ENCODE data around the gene CLBA1.
"Not testable (repeated sequence)": the region's sequence is repeated elsewhere in the genome, so short reads cannot be mapped to it uniquely, and the experiment has no call there.

The CLBA1 gene

GRCh38 chr14:105020815-105021655 lies 35.4 kb downstream of the CLBA1 start, which contains the start of gene CDCA4:
TSS of gene CDCA4 (minus strand) at chr14:105021083. CDS start at chr14:105011929, 9,154 bp downstream.
- H3K27ac ChIP-seq (ENCODE audit: low read length) = peak within 1 kb of the TSS; percentile 62
- H3K27me3 ChIP-seq (ENCODE audit: control insufficient read depth in 1 of 2, insufficient read depth in 2 of 2, low read length in 2 of 2) = no peaks in the 10 kb centered on the region
- peaks cover 25% of the 10 kb centered on the region for H3K4me1 ChIP-seq (ENCODE audit: control insufficient read depth, insufficient read depth, low read length)
- H3K9me3 ChIP-seq (ENCODE audit: control insufficient read depth in 2 of 2, low read length in 2 of 2) = no peaks in the 10 kb centered on the region
- H3K9ac ChIP-seq (ENCODE audit: low read length in 2 of 2) = peak within 1 kb of the TSS; percentile 83 to 95
- H3K36me3 ChIP-seq (ENCODE audit: control insufficient read depth in 2 of 2, insufficient read depth in 2 of 2, low read length in 2 of 2) = peaks cover 0 to 2% of the 10 kb centered on the region in 2 donors
- H3K4me3 ChIP-seq (ENCODE audit: low read length in 2 of 2) = peak within 1 kb of the TSS; percentile 82 to 95

DNA sequence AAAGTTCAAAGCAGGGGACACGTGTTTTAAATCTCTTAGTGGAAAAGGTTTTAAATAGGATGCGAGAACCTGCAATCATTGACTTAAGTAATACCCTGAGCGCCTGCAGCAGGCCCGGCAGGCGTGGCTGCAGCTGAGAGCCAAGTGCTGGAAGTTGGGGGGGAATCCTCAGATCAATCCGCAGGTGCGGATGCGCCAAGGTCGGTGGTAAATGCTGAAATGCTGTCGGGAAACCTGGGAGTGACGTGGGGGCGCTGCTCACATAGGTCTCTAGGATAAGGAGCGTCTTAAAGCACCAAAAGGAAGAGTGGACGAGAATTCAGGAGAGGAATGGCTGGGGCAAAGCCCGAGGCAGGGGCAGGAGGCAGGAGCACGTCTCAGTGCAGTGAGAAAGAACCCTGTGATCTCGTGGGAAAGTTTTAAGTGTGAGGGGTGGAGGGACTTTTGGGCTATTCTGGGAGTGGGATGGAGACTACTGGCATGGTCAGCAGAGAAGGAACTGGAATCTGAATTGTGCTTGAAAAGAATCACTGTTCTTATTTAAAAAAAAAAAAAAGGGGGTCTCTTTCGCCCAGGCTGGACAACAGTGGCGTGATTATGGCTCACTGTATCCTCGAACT lies 36.2 kb downstream of the CLBA1 start:
- H3K9me3 ChIP-seq (ENCODE audit: control insufficient read depth in 2 of 2, low read length in 2 of 2) = no peaks in the 10 kb centered on the region
- H3K4me3 ChIP-seq (ENCODE audit: low read length in 2 of 2) = peak overlapping the region; percentile 82 to 95
- H3K9ac ChIP-seq (ENCODE audit: low read length in 2 of 2) = peak overlapping the region; percentile 83 to 95
- H3K4me1 ChIP-seq (ENCODE audit: control insufficient read depth, insufficient read depth, low read length) = peaks cover 25% of the 10 kb centered on the region
- no peaks in the 10 kb centered on the region for H3K27me3 ChIP-seq (ENCODE audit: control insufficient read depth in 1 of 2, insufficient read depth in 2 of 2, low read length in 2 of 2)
- H3K27ac ChIP-seq (ENCODE audit: low read length) = peak overlapping the region; percentile 62
- H3K36me3 ChIP-seq (ENCODE audit: control insufficient read depth in 2 of 2, insufficient read depth in 2 of 2, low read length in 2 of 2) = peaks cover 0 to 2% of the 10 kb centered on the region in 2 donors

GRCh38 chr14:105022276-105022670 lies 36.7 kb downstream of the CLBA1 start:
- H3K27ac ChIP-seq (ENCODE audit: low read length) = no peak overlapping the region
- peaks cover 29% of the 10 kb centered on the region for H3K4me1 ChIP-seq (ENCODE audit: control insufficient read depth, insufficient read depth, low read length)
- peak overlapping the region in 1 of 2 donors; percentile 95 for H3K9ac ChIP-seq (ENCODE audit: low read length in 2 of 2)
- no peaks in the 10 kb centered on the region for H3K9me3 ChIP-seq (ENCODE audit: control insufficient read depth in 2 of 2, low read length in 2 of 2)
- H3K36me3 ChIP-seq (ENCODE audit: control insufficient read depth in 2 of 2, insufficient read depth in 2 of 2, low read length in 2 of 2) = peaks cover 0 to 2% of the 10 kb centered on the region in 2 donors
- no peaks in the 10 kb centered on the region for H3K27me3 ChIP-seq (ENCODE audit: control insufficient read depth in 1 of 2, insufficient read depth in 2 of 2, low read length in 2 of 2)
- peak overlapping the region in 1 of 2 donors; percentile 82 for H3K4me3 ChIP-seq (ENCODE audit: low read length in 2 of 2)

GRCh38 chr14:105023144-105023543 lies 37.6 kb downstream of the CLBA1 start:
- no peak overlapping the region for H3K27ac ChIP-seq (ENCODE audit: low read length)
- peaks cover 0 to 2% of the 10 kb centered on the region in 2 donors for H3K36me3 ChIP-seq (ENCODE audit: control insufficient read depth in 2 of 2, insufficient read depth in 2 of 2, low read length in 2 of 2)
- no peak overlapping the region for H3K9ac ChIP-seq (ENCODE audit: low read length in 2 of 2)
- H3K4me3 ChIP-seq (ENCODE audit: low read length in 2 of 2) = no peak overlapping the region
- H3K9me3 ChIP-seq (ENCODE audit: control insufficient read depth in 2 of 2, low read length in 2 of 2) = no peaks in the 10 kb centered on the region
- no peaks in the 10 kb centered on the region for H3K27me3 ChIP-seq (ENCODE audit: control insufficient read depth in 1 of 2, insufficient read depth in 2 of 2, low read length in 2 of 2)
- peaks cover 29% of the 10 kb centered on the region for H3K4me1 ChIP-seq (ENCODE audit: control insufficient read depth, insufficient read depth, low read length)

GRCh38 chr14:105023791-105024480 lies 38.3 kb downstream of the CLBA1 start:
- H3K27ac ChIP-seq (ENCODE audit: low read length) = no peak overlapping the region

DNA sequence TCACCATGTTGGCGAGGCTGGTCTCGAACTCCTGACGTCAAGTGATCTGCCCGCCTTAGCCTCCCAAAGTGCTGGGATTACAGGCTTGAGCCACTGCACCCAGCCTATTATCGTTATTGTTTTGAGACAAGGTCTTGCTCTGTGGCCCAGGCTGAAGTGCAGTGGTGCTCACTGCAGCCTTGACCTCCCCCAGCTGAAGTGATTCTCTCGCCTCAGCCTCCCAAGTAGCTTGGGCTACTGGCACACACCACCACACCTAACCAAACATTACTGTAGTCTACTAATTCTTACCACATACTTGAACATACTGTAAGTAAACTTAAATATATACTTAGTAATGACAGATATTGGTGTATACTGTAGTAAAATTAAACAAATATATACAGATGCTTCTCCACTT lies 39.8 kb downstream of the CLBA1 start:
- Histone ChIP-seq H3K36me3 (ENCODE audit: control insufficient read depth in 2 of 2, insufficient read depth in 2 of 2, low read length in 2 of 2) (no peaks in the 10 kb centered on the region), H3K9ac (ENCODE audit: low read length in 2 of 2) (no peak overlapping the region), H3K4me1 (ENCODE audit: control insufficient read depth, insufficient read depth, low read length) (peaks cover 15% of the 10 kb centered on the region), H3K9me3 (ENCODE audit: control insufficient read depth in 2 of 2, low read length in 2 of 2) (no peaks in the 10 kb centered on the region), H3K27ac (ENCODE audit: low read length) (no peak overlapping the region), H3K27me3 (ENCODE audit: control insufficient read depth in 1 of 2, insufficient read depth in 2 of 2, low read length in 2 of 2) (no peaks in the 10 kb centered on the region), H3K4me3 (ENCODE audit: low read length in 2 of 2) (no peak overlapping the region)

More at GRCh38 chr14:105023791-105024480, 38.3 kb downstream of the CLBA1 start:
- Histone ChIP-seq H3K4me3 (ENCODE audit: low read length in 2 of 2) (no peak overlapping the region), H3K4me1 (ENCODE audit: control insufficient read depth, insufficient read depth, low read length) (peaks cover 28% of the 10 kb centered on the region), H3K9me3 (ENCODE audit: control insufficient read depth in 2 of 2, low read length in 2 of 2) (no peaks in the 10 kb centered on the region), H3K36me3 (ENCODE audit: control insufficient read depth in 2 of 2, insufficient read depth in 2 of 2, low read length in 2 of 2) (peaks cover 0 to 2% of the 10 kb centered on the region in 2 donors), H3K27me3 (ENCODE audit: control insufficient read depth in 1 of 2, insufficient read depth in 2 of 2, low read length in 2 of 2) (no peaks in the 10 kb centered on the region), H3K9ac (ENCODE audit: low read length in 2 of 2) (no peak overlapping the region)

DNA sequence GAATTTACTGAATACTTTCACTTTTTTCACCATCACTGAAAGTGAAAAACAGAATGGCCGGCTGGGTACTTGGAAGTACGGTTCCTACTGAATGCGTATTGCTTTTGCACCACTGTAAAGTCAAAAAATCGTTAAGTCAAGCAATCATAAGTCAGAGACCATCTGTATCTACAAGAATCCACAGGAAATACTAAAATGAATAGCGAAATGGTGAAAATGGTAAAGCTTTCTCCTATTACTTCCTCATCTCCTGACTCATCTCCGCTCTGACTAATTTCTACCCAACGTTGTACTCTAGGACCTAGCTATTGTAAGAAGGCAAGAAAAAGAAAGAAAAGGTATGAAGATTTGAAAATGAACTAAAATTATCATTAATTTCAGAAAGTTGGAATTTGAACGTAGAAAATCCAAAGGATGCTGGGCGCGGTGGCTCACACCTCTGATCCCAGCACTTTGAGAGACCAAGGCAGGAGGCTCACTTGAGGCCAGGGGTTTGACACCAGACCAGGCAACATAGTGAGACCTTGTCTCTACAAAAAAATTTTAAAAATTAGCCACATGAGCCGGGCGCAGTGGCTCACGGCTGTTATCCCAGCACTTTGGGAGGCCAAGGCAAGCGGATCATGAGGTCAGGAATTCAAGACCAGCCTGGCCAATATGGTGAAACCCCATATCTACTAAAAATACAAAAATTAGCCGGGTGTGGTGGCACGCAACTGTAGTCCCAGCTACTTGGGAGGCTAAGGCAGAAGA lies 40.6 kb downstream of the CLBA1 start:
- Histone ChIP-seq H3K9me3 (ENCODE audit: control insufficient read depth in 2 of 2, low read length in 2 of 2) (no peaks in the 10 kb centered on the region), H3K36me3 (ENCODE audit: control insufficient read depth in 2 of 2, insufficient read depth in 2 of 2, low read length in 2 of 2) (no peaks in the 10 kb centered on the region), H3K27me3 (ENCODE audit: control insufficient read depth in 1 of 2, insufficient read depth in 2 of 2, low read length in 2 of 2) (no peaks in the 10 kb centered on the region), H3K27ac (ENCODE audit: low read length) (no peak overlapping the region), H3K9ac (ENCODE audit: low read length in 2 of 2) (no peak overlapping the region), H3K4me3 (ENCODE audit: low read length in 2 of 2) (no peak overlapping the region), H3K4me1 (ENCODE audit: control insufficient read depth, insufficient read depth, low read length) (peaks cover 15% of the 10 kb centered on the region)

- Histone ChIP-seq H3K27ac (ENCODE audit: low read length) (no peak overlapping the region), H3K27me3 (ENCODE audit: control insufficient read depth in 1 of 2, insufficient read depth in 2 of 2, low read length in 2 of 2) (no peaks in the 10 kb centered on the region), H3K36me3 (ENCODE audit: control insufficient read depth in 2 of 2, insufficient read depth in 2 of 2, low read length in 2 of 2) (no peaks in the 10 kb centered on the region), H3K9ac (ENCODE audit: low read length in 2 of 2) (no peak overlapping the region), H3K9me3 (ENCODE audit: control insufficient read depth in 2 of 2, low read length in 2 of 2) (no peaks in the 10 kb centered on the region), H3K4me1 (ENCODE audit: control insufficient read depth, insufficient read depth, low read length) (peaks cover 7% of the 10 kb centered on the region), H3K4me3 (ENCODE audit: low read length in 2 of 2) (no peak overlapping the region)
These were observed 41.4 kb downstream of the CLBA1 start for GRCh38 chr14:105026802-105027563.

DNA sequence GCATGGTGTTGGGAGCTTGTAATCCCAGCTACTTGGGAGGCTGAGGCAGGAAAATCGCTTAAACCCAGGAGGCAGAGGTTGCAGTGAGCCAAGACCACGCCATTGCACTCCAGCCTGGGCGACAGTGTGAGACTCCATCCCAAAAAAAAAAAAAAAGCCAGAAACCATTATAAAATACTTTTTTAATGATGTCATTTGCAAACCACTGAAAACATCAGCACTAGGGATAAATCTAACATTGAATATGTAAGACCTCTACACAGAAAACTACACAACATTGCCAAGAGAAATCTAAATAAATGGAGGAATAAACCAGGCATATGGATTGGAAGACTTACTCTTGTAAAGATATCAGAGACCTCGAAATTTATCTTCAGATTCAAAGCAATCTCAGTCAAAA lies 42.1 kb downstream of the CLBA1 start:
- not testable (repeated sequence) for H3K4me3 ChIP-seq (ENCODE audit: low read length in 2 of 2); H3K36me3 ChIP-seq (ENCODE audit: control insufficient read depth in 2 of 2, insufficient read depth in 2 of 2, low read length in 2 of 2); H3K27ac ChIP-seq (ENCODE audit: low read length); H3K9ac ChIP-seq (ENCODE audit: low read length in 2 of 2); H3K9me3 ChIP-seq (ENCODE audit: control insufficient read depth in 2 of 2, low read length in 2 of 2); H3K27me3 ChIP-seq (ENCODE audit: control insufficient read depth in 1 of 2, insufficient read depth in 2 of 2, low read length in 2 of 2); H3K4me1 ChIP-seq (ENCODE audit: control insufficient read depth, insufficient read depth, low read length)

All from stomach smooth muscle (tissue), 2 donors.